DMS79 (cell line): ENCODE data around the gene SPAAR.
"Not testable (repeated sequence)": the region's sequence is repeated elsewhere in the genome, so short reads cannot be mapped to it uniquely, and the experiment has no call there.

Experiments
- DNase-seq: peaks from one replicate; lab custom pipeline; 2025; lab: John Stamatoyannopoulos, UW

The SPAAR gene

GRCh38 chr9:35909274-35909673 lies at the start of gene SPAAR:
Gene SPAAR, plus strand, starts transcription at chr9:35909490. Its CDS starts 974 bp downstream, at chr9:35910464.
- no peak for DNase-seq

GRCh38 chr9:35859990-35860339 lies 49.3 kb upstream of the SPAAR start:
- DNase-seq, result no peak

GRCh38 chr9:35861161-35861897 lies 48.0 kb upstream of the SPAAR start:
- DNase-seq, result no peak

GRCh38 chr9:35862328-35862727 lies 47.0 kb upstream of the SPAAR start:
- no peak for DNase-seq

GRCh38 chr9:35863583-35863982 lies 45.7 kb upstream of the SPAAR start:
- no peak for DNase-seq

GRCh38 chr9:35864695-35865255 lies 44.5 kb upstream of the SPAAR start:
- no peak for DNase-seq

GRCh38 chr9:35867538-35867937 lies 41.8 kb upstream of the SPAAR start:
- DNase-seq, result no peak

GRCh38 chr9:35868933-35869332 lies 40.4 kb upstream of the SPAAR start:
- DNase-seq, result no peak

GRCh38 chr9:35869621-35870216 lies 39.6 kb upstream of the SPAAR start:
- no peak for DNase-seq

GRCh38 chr9:35870351-35870923 lies 38.9 kb upstream of the SPAAR start, which contains the start of gene OR13J1:
Gene OR13J1, minus strand, starts transcription at chr9:35870401. Its CDS starts 0 bp downstream, at chr9:35870401.
- no peak for DNase-seq

GRCh38 chr9:35871545-35871944 lies 37.7 kb upstream of the SPAAR start:
- DNase-seq, result no peak

- DNase-seq, result no peak
Measured at GRCh38 chr9:35872505-35872904, 36.8 kb upstream of the SPAAR start.

GRCh38 chr9:35882263-35882848 lies 26.9 kb upstream of the SPAAR start:
- DNase-seq, result peak; percentile 32

- no peak for DNase-seq
Measured at GRCh38 chr9:35882996-35883395, 26.3 kb upstream of the SPAAR start.

GRCh38 chr9:35884908-35885307 lies 24.4 kb upstream of the SPAAR start:
- DNase-seq, result not testable (repeated sequence)

GRCh38 chr9:35891646-35892045 lies 17.6 kb upstream of the SPAAR start:
- no peak for DNase-seq

- DNase-seq, result no peak
Measured at GRCh38 chr9:35892051-35892450, 17.2 kb upstream of the SPAAR start.

- no peak for DNase-seq
Measured at GRCh38 chr9:35896570-35896969, 12.7 kb upstream of the SPAAR start.

GRCh38 chr9:35897376-35898099 lies 11.8 kb upstream of the SPAAR start:
- not testable (repeated sequence) for DNase-seq

- no peak for DNase-seq
Measured at GRCh38 chr9:35898337-35898736, 11.0 kb upstream of the SPAAR start.

- DNase-seq, result no peak
Measured at GRCh38 chr9:35899021-35899420, 10.3 kb upstream of the SPAAR start.

- DNase-seq, result peak; percentile 35
Measured at GRCh38 chr9:35903049-35903448, 6.2 kb upstream of the SPAAR start.
